Muscle of back (tissue), 11 donors: ENCODE measurements around the gene CCNF. TPM values are rescaled to one million over a fixed set of nuclear protein-coding genes. Genes with fewer than 3 reads are reported as not detected.
"Not testable (repeated sequence)": the region's sequence is repeated elsewhere in the genome, so short reads cannot be mapped to it uniquely, and the experiment has no call there.

ENCODE experiments used
- DNase-seq, 3 donors: peaks; one replicate each; pipeline versions ENCODE4 v3.0.0 to v3.0.0-alpha.2; 2013
- polyA plus RNA-seq, 10 donors: library from polyadenylated mRNA; unstranded; fragments of 120-200 nt; gene quantifications; one replicate each; pipeline ENCODE4 v1.2.1, GENCODE V29; 2013; ENCODE audit not compliant: insufficient read length in 10 of 10

The CCNF gene
- polyA plus RNA-seq, 10 donors: 4.8 to 9.7 (median 6.4) TPM

- peak; percentile 35 to 85 (median 75) for DNase-seq
These were observed 41.9 kb downstream of the CCNF start, which contains the start of gene NTN3 for GRCh38 chr16:2471016-2471652. Gene NTN3, plus strand, starts transcription at chr16:2471297. Its CDS starts 405 bp downstream, at chr16:2471702.

GRCh38 chr16:2471653-2472487 lies 42.6 kb downstream of the CCNF start:
- DNase-seq: peak in 1 of 3 donors; percentile 47

- no peak for DNase-seq
These were observed 43.2 kb downstream of the CCNF start for GRCh38 chr16:2472488-2472864.

- no peak for DNase-seq
These were observed 43.7 kb downstream of the CCNF start for GRCh38 chr16:2472885-2473445.

- no peak for DNase-seq
These were observed 44.2 kb downstream of the CCNF start for GRCh38 chr16:2473446-2473926.

GRCh38 chr16:2473999-2474876 lies 45.0 kb downstream of the CCNF start:
- peak in 2 of 3 donors; percentile 52 to 77 for DNase-seq

GRCh38 chr16:2474877-2475412 lies 45.7 kb downstream of the CCNF start, which contains the start of gene TBC1D24:
Gene TBC1D24, plus strand, starts transcription at chr16:2475127. Its CDS starts 21,022 bp downstream, at chr16:2496149.
- peak; percentile 86 to 94 (median 92) for DNase-seq

GRCh38 chr16:2475413-2476344 lies 46.4 kb downstream of the CCNF start:
- peak in 1 of 3 donors; percentile 56 for DNase-seq

- DNase-seq: no peak
These were observed 47.1 kb downstream of the CCNF start for GRCh38 chr16:2476345-2476720.

- no peak for DNase-seq
These were observed 47.5 kb downstream of the CCNF start for GRCh38 chr16:2476741-2477140.

- DNase-seq: no peak
These were observed 48.1 kb downstream of the CCNF start for GRCh38 chr16:2477327-2477726.

GRCh38 chr16:2478279-2478678 lies 49.0 kb downstream of the CCNF start:
- peak in 1 of 3 donors; percentile 21 for DNase-seq

GRCh38 chr16:2479996-2480395 lies 50.7 kb downstream of the CCNF start:
- DNase-seq: not testable (repeated sequence)

GRCh38 chr16:2480948-2481347 lies 51.7 kb downstream of the CCNF start:
- no peak for DNase-seq

GRCh38 chr16:2481676-2482075 lies 52.4 kb downstream of the CCNF start:
- DNase-seq: no peak

- peak in 1 of 3 donors; percentile 36 for DNase-seq
These were observed 53.0 kb downstream of the CCNF start for GRCh38 chr16:2482249-2482648.

GRCh38 chr16:2482708-2483534 lies 53.7 kb downstream of the CCNF start:
- DNase-seq: peak in 1 of 3 donors; percentile 88

- no peak for DNase-seq
These were observed 55.0 kb downstream of the CCNF start for GRCh38 chr16:2483939-2484897.
